GM19099 (cell line): ENCODE data around the gene CDK15.

ENCODE experiments used
- POLR2A ChIP-seq: IDR thresholded peaks from 3 replicates; pipeline ENCODE4 v1.6.1; 2011; ENCODE audit warnings: low read depth; ENCODE audit not compliant: insufficient read length; ENCODE audit errors: extremely low read depth

CDK15 gene

GRCh38 chr2:201806442-201807170, at the start of gene CDK15:
Gene CDK15, plus strand, starts transcription at chr2:201806537. Its CDS starts 128 bp downstream, at chr2:201806665.
- TF ChIP-seq POLR2A = no peak

DNA sequence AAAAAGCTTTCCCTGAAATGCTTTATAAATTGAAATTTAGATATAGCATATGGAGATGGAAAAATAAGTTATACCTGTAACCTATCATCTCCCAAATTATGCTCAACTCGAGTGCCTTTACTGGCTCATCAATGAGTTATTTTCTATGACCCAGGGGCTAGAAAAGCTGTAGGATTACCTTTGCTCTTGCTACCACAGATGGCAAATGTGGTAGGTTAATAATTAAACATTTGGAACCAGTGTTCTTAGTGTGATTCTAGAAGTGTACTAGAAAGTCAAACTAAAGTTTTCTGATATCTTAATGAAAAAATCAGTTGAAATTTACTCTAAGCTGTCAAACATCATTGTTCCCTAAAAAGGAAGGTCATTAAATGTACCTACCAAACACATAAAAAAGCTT, 48.1 kb upstream of the CDK15 start:
- TF ChIP-seq POLR2A = no peak

GRCh38 chr2:201758873-201759272, 47.5 kb upstream of the CDK15 start:
- no peak for TF ChIP-seq POLR2A

- no peak for TF ChIP-seq POLR2A
These were observed 46.8 kb upstream of the CDK15 start for GRCh38 chr2:201759567-201759966.

- TF ChIP-seq POLR2A = no peak
These were observed 45.2 kb upstream of the CDK15 start for GRCh38 chr2:201761101-201761500.

DNA sequence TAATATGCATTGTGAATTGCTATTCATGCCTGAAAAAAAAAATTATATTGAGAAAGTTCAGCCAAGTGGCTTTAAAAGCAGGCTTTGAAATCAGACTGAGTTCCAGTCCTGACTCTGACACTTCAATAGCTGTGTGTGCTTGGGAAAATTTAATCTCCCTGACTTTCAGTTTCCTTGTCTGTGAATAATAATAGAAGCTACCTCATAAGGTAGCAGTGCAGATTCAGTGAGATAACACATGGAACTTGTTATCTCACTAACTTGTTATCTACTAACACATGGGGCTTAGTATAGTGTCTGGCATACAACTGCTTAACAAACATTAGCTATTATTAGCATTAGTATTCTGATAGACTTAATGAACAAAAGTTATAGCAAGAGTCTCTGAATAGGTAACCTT, 40.5 kb upstream of the CDK15 start:
- no peak for TF ChIP-seq POLR2A

DNA sequence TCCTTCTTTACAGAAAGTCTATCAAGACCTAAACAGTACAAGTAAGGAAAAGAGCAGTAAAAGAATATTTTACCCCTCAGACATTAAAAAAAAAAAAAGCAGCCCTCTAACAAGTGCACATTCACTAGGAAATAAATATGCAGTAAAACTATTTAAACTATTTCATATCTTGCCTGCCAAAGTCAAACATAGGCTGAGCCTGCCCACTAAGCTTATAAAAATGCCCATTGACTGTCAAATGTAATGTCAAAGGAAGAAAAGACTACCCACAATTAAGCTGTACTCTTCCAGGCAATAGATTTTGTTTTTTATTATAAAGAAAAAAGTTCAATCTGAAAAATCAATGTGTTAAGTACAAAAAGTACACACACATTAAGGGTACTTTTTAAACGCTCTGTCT, 37.4 kb upstream of the CDK15 start:
- TF ChIP-seq POLR2A = no peak

DNA sequence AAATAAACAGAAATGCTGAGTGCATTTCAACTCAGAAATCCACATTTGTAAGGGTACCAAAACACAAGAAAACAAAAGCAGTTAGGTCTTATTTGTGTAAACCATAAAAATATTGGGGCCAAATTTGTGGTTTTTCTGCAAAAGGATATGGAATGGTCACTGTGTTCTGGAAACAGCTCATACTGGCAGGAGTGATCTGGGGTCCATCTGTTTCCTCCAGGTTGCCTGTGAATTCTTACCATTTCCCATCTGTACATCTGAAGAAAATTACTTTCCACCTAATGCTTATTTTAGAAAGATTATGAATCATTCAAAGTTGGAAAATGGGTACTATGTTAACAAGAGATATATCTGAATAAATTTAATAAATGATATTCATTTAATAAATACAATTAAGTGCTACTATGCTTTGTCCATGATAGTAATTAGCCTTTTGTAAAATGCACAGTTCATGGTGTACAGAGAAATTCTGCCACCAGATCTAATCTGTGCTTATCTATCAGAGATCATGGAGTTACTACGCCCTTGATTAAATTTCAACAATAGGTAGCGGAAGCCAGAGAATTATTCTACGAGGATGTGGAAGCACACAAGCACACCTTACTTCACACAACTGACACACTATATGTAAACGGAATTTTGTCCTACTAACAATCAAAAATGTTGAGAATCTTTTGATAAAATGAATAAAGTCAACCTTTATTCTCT, 36.5 kb upstream of the CDK15 start:
- TF ChIP-seq POLR2A = no peak

DNA sequence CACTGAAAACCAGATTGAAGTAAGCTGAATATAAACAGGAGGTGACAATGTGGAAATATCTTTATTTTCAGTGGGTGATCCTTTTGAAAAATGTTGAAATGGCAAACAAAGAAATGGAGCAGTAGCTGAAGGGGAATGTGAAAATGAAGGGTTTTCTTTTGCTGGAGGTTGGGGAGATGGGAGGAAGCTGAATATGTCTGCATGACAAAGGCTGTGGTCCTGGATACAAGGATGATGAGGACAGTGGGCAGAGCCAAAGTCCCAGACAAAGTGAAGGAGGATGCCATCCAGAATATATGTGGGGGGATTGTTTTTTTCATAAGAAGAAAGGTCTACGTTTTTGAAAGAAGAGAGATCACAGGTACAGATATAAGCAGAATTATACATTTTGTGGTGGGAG, 32.3 kb upstream of the CDK15 start:
- TF ChIP-seq POLR2A = no peak

GRCh38 chr2:201774546-201774945, 31.8 kb upstream of the CDK15 start:
- no peak for TF ChIP-seq POLR2A

GRCh38 chr2:201775326-201775725, 31.0 kb upstream of the CDK15 start:
- no peak for TF ChIP-seq POLR2A

GRCh38 chr2:201777043-201777442, 29.3 kb upstream of the CDK15 start:
- TF ChIP-seq POLR2A = no peak

DNA sequence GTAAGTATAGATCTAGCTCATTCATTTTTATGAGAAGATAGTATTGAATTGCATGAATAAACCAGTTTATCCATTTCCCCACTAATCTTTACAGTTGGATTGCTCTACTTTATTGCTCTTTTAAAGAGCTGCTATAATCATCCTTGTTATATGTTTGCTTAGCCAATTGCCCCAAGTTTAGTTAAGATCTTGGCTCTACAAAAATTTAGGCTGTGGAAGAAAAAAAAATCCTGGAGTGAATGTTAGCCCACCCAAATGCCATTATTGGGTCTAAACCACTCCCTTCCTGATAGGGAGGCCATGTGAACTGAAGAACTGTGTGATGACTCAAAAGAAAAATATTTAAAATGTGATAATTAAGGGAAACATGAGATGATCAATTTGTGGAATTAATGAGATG, 28.5 kb upstream of the CDK15 start:
- TF ChIP-seq POLR2A = no peak

- TF ChIP-seq POLR2A = no peak
These were observed 26.2 kb upstream of the CDK15 start for GRCh38 chr2:201779901-201780673.

GRCh38 chr2:201780674-201781493, 25.5 kb upstream of the CDK15 start, which contains the start of gene ALS2:
Gene ALS2, minus strand, starts transcription at chr2:201780933. Its CDS starts 12,048 bp downstream, at chr2:201768885.
- TF ChIP-seq POLR2A = peak; percentile 70

DNA sequence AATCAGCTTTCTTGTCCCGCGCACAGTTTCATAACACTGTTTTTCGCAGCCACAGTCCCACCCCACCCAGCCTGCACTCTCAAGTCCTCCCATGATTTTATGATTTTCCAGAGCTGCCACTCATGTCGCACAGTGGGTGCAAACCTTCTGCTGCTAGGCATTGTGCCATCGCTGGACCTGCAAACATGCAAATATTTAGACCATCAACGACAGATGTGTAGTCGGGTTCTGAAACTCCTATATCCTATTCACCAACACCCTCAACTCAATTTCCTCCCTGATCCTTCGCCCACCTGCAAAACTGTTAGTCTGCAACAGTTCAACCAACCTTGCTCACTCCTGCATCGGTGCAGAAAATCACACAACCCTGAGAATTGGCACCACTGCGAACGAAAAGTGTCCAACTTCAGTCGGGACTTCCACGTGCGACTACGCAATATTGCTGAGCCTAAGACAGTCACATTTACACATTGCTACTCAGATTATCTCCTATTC, 24.7 kb upstream of the CDK15 start:
- no peak for TF ChIP-seq POLR2A
